ENCODE data around the gene HELB. TPM values are rescaled to one million over a fixed set of nuclear protein-coding genes. Genes with fewer than 3 reads are reported as not detected.

Gene HELB
- total and polyA plus RNA-seq, 2 of the 8 experiments (the other 6 are each of a cell fraction or from before 2014, with no cell fraction given), result 1.8 to 7.6 TPM

GRCh38 chr12:66361703-66362102, 59.4 kb downstream of the HELB start:
- H2BK15ac ChIP-seq (ENCODE audit: low read length), result no peak overlapping the region
- H3K4ac ChIP-seq (replicated peaks; ENCODE audit: insufficient read length, low read depth, low read length), result no peak overlapping the region
- no peak overlapping the region for H3K18ac ChIP-seq (ENCODE audit: extremely low read depth, low read length)
- H3K23me2 ChIP-seq (ENCODE audit: low read depth, low read length), result no peaks in the 10 kb centered on the region
- no peak overlapping the region for H3K56ac ChIP-seq (replicated peaks; ENCODE audit: insufficient read length, low read depth, low read length)
- H2BK12ac ChIP-seq (ENCODE audit: low read depth, low read length), result no peak overlapping the region
- H3K9me3 ChIP-seq (ENCODE audit: insufficient read depth in 2 of 2, low read depth in 1 of 2, low read length in 1 of 2), result no peaks in the 10 kb centered on the region
- no peak for FAIRE-seq
- no peak for TF ChIP-seq HDAC6 (IDR thresholded peaks at IDR 0.05; ENCODE audit: low read depth, low read length)
- TF ChIP-seq KDM1A (IDR thresholded peaks at IDR 0.05; ENCODE audit: borderline replicate concordance, low read length), result no peak
- no peak for TF ChIP-seq EGR1 (IDR thresholded peaks at IDR 0.05; ENCODE audit: borderline replicate concordance, low read depth, low read length)
- no peak for TF ChIP-seq RBBP5 (IDR thresholded peaks at IDR 0.05; ENCODE audit: borderline replicate concordance, low read depth, low read length)
- no peak for TF ChIP-seq HDAC2 (IDR thresholded peaks at IDR 0.05; ENCODE audit: borderline replicate concordance in 1 of 2, low read depth in 2 of 2, low read length in 2 of 2)
- TF ChIP-seq CBX8 (IDR thresholded peaks at IDR 0.05; ENCODE audit: borderline replicate concordance, low read depth, low read length), result no peak
- no peak for TF ChIP-seq CHD2 (IDR thresholded peaks at IDR 0.05; ENCODE audit: low read length)
- TF ChIP-seq BCL11A (IDR thresholded peaks at IDR 0.05; ENCODE audit: low read depth in 2 of 2, low read length in 2 of 2), result no peak
- TF ChIP-seq RFX5 (IDR thresholded peaks at IDR 0.05; ENCODE audit: borderline replicate concordance, low read depth, low read length), result no peak
- no peak for TF ChIP-seq RXRA (IDR thresholded peaks at IDR 0.05; ENCODE audit: insufficient read depth, low read depth, low read length)
- TF ChIP-seq ATF3 (IDR thresholded peaks at IDR 0.05; ENCODE audit: insufficient read depth, low read depth, low read length), result no peak
- TF ChIP-seq EZH2 (IDR thresholded peaks at IDR 0.05; ENCODE audit: low read depth, low read length, severe bottlenecking), result no peak
- no peak for TF ChIP-seq SUZ12 (IDR thresholded peaks at IDR 0.05; ENCODE audit: low read length)
- TF ChIP-seq JUN (IDR thresholded peaks at IDR 0.05; ENCODE audit: low read depth, low read length), result no peak
- H3K27ac ChIP-seq (ENCODE audit: low read depth, low read length), result no peak overlapping the region
- H4K5ac ChIP-seq (ENCODE audit: insufficient read length, low read depth, low read length), result no peak overlapping the region
- no peak overlapping the region for H3K14ac ChIP-seq (ENCODE audit: insufficient read length)
- no peak for DNase-seq (ENCODE audit: low read depth in 1 of 2, low spot score in 2 of 2)
- H2BK20ac ChIP-seq (ENCODE audit: low read length), result no peak overlapping the region
- ChIA-PET CTCF (ENCODE audit: partially characterized antibody) (interaction anchor here (1.1 to 2.5 kb wide), 7 partner anchors 10 to 347 kb away, joined by 3 to 18 read pairs (median 4); no protein-coding TSS in a partner anchor), POLR2A (ENCODE audit: partially characterized antibody) (no interaction called here)
- H2AK5ac ChIP-seq (ENCODE audit: low read depth, low read length), result no peak overlapping the region
- H4K91ac ChIP-seq (replicated peaks; ENCODE audit: insufficient read length, low read length), result no peak overlapping the region
- no peaks in the 10 kb centered on the region for H3K27me3 ChIP-seq (replicated peaks in 1 of 4; ENCODE audit: control insufficient read depth in 3 of 4, extremely low read depth in 1 of 4, insufficient read depth in 3 of 4, low read length in 3 of 4)
- no peak overlapping the region for H3K9ac ChIP-seq (replicated peaks in 1 of 4; ENCODE audit: extremely low read depth in 1 of 4, low read depth in 3 of 4, low read length in 3 of 4)
- H4K8ac ChIP-seq (ENCODE audit: extremely low read depth, insufficient read depth, low read length), result no peak overlapping the region
- H2BK5ac ChIP-seq (ENCODE audit: low read depth, low read length), result no peak overlapping the region
- H3K4me1 ChIP-seq (replicated peaks in 1 of 4; ENCODE audit: control insufficient read depth in 3 of 4, insufficient read depth in 4 of 4, low read length in 3 of 4), result peaks cover 0 to 7% (median 1%) of the 10 kb centered on the region in 4 experiments; a peak in 2 of 7 replicates
- no peak overlapping the region for H3K4me3 ChIP-seq (ENCODE audit: extremely low read depth in 1 of 4, insufficient read depth in 2 of 4, low read depth in 3 of 4, low read length in 4 of 4)
- 88% methylated on average over 4 of the region's 4 CpGs; no CpG with 5 or more reads in 1 of the 2 experiments for WGBS, 2 experiments (ENCODE audit: extremely low coverage in 1 of 2, insufficient coverage in 1 of 2, insufficient read length in 1 of 2, insufficient replicate concordance in 2 of 2, low coverage in 1 of 2, low lambda C conversion rate in 2 of 2, missing lambda C conversion rate in 1 of 2)
- no peak overlapping the region for H3K23ac ChIP-seq (ENCODE audit: insufficient read length)
- H2BK120ac ChIP-seq (replicated peaks; ENCODE audit: low read depth, low read length), result no peak overlapping the region
- H3K79me1 ChIP-seq (ENCODE audit: low read depth, low read length), result no peaks in the 10 kb centered on the region
- no peak overlapping the region for H2AFZ ChIP-seq (ENCODE audit: low read length)
- no peaks in the 10 kb centered on the region for H4K20me1 ChIP-seq (replicated peaks in 1 of 2; ENCODE audit: control insufficient read depth in 1 of 2, insufficient read depth in 2 of 2, low read length in 2 of 2)
- no peaks in the 10 kb centered on the region for H3K79me2 ChIP-seq (ENCODE audit: control insufficient read depth in 1 of 2, insufficient read depth in 2 of 2, low read length in 2 of 2)
- no peaks in the 10 kb centered on the region for H3K36me3 ChIP-seq (ENCODE audit: control insufficient read depth in 2 of 4, insufficient read depth in 4 of 4, low read length in 3 of 4)
- H3K4me2 ChIP-seq (ENCODE audit: insufficient read depth in 1 of 2, low read depth in 2 of 2, low read length in 2 of 2), result no peak overlapping the region
